Measurements from ENCODE around the gene FHOD3.

- TF ChIP-seq, protein P1, sequence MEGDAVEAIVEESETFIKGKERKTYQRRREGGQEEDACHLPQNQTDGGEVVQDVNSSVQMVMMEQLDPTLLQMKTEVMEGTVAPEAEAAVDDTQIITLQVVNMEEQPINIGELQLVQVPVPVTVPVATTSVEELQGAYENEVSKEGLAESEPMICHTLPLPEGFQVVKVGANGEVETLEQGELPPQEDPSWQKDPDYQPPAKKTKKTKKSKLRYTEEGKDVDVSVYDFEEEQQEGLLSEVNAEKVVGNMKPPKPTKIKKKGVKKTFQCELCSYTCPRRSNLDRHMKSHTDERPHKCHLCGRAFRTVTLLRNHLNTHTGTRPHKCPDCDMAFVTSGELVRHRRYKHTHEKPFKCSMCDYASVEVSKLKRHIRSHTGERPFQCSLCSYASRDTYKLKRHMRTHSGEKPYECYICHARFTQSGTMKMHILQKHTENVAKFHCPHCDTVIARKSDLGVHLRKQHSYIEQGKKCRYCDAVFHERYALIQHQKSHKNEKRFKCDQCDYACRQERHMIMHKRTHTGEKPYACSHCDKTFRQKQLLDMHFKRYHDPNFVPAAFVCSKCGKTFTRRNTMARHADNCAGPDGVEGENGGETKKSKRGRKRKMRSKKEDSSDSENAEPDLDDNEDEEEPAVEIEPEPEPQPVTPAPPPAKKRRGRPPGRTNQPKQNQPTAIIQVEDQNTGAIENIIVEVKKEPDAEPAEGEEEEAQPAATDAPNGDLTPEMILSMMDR (IDR thresholded peaks at IDR 0.05): no peak
- TF ChIP-seq EP300 (IDR thresholded peaks at IDR 0.05; ENCODE audit: low read depth): no peak
These were observed 474.8 kb downstream of the FHOD3 start for GRCh38 chr18:36772241-36772723.
